ENCODE measurements around the gene PER1. TPM values are rescaled to one million over a fixed set of nuclear protein-coding genes. Genes with fewer than 3 reads are reported as not detected.
A peak's percentile ranks its signal among the peaks of the same experiment; 100 is the strongest.

PER1 gene
- total and polyA plus RNA-seq, 7 donors, result 48.9 to 278 (median 145) TPM

- peaks cover 30% of the 10 kb centered on the region for H3K4me1 ChIP-seq
- 10 to 13% (median 11%) methylated on average over 24 of the region's 24 CpGs for WGBS, 3 donors
- ATAC-seq (no peak), DNase-seq (peak in 1 of 2 donors; percentile 34)
- no peaks in the 10 kb centered on the region for H3K9me3 ChIP-seq
- peak overlapping the region; percentile 77 for H3K4me3 ChIP-seq
- TF ChIP-seq, protein P1, sequence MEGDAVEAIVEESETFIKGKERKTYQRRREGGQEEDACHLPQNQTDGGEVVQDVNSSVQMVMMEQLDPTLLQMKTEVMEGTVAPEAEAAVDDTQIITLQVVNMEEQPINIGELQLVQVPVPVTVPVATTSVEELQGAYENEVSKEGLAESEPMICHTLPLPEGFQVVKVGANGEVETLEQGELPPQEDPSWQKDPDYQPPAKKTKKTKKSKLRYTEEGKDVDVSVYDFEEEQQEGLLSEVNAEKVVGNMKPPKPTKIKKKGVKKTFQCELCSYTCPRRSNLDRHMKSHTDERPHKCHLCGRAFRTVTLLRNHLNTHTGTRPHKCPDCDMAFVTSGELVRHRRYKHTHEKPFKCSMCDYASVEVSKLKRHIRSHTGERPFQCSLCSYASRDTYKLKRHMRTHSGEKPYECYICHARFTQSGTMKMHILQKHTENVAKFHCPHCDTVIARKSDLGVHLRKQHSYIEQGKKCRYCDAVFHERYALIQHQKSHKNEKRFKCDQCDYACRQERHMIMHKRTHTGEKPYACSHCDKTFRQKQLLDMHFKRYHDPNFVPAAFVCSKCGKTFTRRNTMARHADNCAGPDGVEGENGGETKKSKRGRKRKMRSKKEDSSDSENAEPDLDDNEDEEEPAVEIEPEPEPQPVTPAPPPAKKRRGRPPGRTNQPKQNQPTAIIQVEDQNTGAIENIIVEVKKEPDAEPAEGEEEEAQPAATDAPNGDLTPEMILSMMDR (IDR thresholded peaks at IDR 0.05), result no peak
- no peak overlapping the region for H3K27ac ChIP-seq
- intact Hi-C loops (cut with DNase I), result loop anchor here in 1 of 2 donors (5.0 kb wide), 1 partner anchor 43 kb away; no protein-coding TSS in a partner anchor
- peaks cover 0 to 31% (median 7%) of the 10 kb centered on the region in 3 donors for H3K27me3 ChIP-seq (ENCODE audit: insufficient read depth in 3 of 3, low read length in 2 of 3)
- no peaks in the 10 kb centered on the region for H3K36me3 ChIP-seq (ENCODE audit: insufficient read depth in 1 of 2, low read depth in 1 of 2)
Measured at GRCh38 chr17:8124350-8125153, 27.7 kb downstream of the PER1 start.

GRCh38 chr17:8123695-8124349, 28.4 kb downstream of the PER1 start, which contains the start of gene HES7:
Gene HES7 (minus strand): TSS chr17:8124106. CDS start chr17:8124084, 22 bp downstream.
- intact Hi-C loops (cut with DNase I), result no loop called here
- H3K36me3 ChIP-seq (ENCODE audit: insufficient read depth in 1 of 2, low read depth in 1 of 2), result no peaks in the 10 kb centered on the region
- peak in 1 of 2 donors; percentile 61 for DNase-seq
- WGBS, 3 donors, result 1 to 2% (median 1%) methylated on average over 28 to 29 of the region's 29 CpGs
- ATAC-seq, result no peak
- no peaks in the 10 kb centered on the region for H3K9me3 ChIP-seq
- H3K27me3 ChIP-seq (ENCODE audit: insufficient read depth in 3 of 3, low read length in 2 of 3), result peaks cover 0 to 31% (median 7%) of the 10 kb centered on the region in 3 donors
- TF ChIP-seq, protein P1 (IDR thresholded peaks at IDR 0.05), result no peak
- H3K4me3 ChIP-seq, result peak within 1 kb of the TSS; percentile 77
- peaks cover 30% of the 10 kb centered on the region for H3K4me1 ChIP-seq
- H3K27ac ChIP-seq, result no peak within 1 kb of the TSS

DNA sequence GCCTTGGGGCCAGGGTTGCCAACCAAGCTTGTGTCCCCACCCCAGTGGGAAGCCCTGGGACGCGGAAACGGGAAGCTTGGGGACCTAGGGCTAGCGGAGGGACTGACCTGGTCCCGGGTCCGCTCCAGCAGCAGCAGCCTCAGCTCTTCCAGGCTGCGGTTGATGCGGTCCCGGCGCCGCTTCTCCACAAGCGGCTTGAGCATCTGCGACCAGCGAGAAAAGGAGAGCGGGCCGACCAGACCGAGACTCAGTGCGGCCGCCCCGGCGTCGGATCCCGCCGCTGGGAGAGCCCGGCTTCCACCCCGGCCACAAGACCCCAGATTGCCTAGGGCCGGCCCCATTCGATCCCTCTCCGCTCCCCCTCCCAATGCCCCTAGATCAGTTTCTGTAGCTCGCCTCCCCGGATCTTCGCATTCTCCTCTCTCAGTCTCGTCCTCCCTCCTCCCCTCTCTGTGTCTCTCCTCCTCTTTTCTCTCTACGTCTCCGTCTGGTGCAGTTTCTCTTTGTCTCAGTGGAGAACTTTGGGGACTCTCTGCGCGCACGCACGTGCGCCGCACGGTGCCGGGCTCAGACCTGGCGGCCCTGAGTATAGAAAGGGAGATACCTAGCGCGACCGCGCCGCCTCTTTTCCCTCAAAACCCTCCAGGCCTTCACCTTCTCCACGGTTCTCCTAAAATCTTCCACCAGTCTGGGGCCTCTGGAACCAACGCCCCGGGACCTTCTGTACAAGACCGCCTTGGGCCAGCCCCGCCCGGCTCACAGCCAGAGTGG, 29.1 kb downstream of the PER1 start:
- DNase-seq (peak in 1 of 2 donors; percentile 72), ATAC-seq (no peak)
- H3K9me3 ChIP-seq, result no peaks in the 10 kb centered on the region
- 0 to 1% (median 1%) methylated on average over 43 to 55 of the region's 55 CpGs for WGBS, 3 donors
- intact Hi-C loops (cut with DNase I), result no loop called here
- no peak overlapping the region for H3K27ac ChIP-seq
- peaks cover 0 to 31% (median 7%) of the 10 kb centered on the region in 3 donors for H3K27me3 ChIP-seq (ENCODE audit: insufficient read depth in 3 of 3, low read length in 2 of 3)
- TF ChIP-seq, protein P1 (IDR thresholded peaks at IDR 0.05), result no peak
- peaks cover 34% of the 10 kb centered on the region for H3K4me1 ChIP-seq
- H3K4me3 ChIP-seq, result peak overlapping the region; percentile 77
- H3K36me3 ChIP-seq (ENCODE audit: insufficient read depth in 1 of 2, low read depth in 1 of 2), result no peaks in the 10 kb centered on the region

DNA sequence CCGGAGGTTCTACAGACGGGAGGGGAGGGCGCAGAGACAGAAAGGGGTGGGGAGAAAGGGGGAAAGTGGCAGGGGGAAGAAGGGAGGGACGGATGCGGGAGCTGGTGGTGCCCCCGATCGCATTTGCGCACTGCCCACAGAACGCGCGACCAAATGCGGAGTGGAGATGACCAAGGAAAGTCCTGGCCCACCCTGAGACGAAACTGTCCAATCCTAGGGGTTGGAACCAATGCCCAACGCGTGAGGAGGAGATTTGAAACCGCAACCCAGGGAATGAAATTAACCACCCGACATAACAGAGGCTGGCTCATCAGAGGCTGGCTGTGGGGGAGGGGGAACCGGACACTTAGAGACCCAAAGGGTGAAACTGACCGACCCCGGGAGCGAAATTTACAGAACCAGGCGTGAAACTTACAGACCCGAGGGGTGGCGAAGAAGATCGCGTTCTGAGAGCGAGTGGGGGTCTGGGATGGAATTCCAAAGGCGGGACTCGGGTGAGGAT, 29.7 kb downstream of the PER1 start:
- Histone ChIP-seq H3K27me3 (ENCODE audit: insufficient read depth in 3 of 3, low read length in 2 of 3) (peaks cover 0 to 31% (median 7%) of the 10 kb centered on the region in 3 donors), H3K27ac (no peak overlapping the region), H3K9me3 (no peaks in the 10 kb centered on the region), H3K4me3 (peak overlapping the region; percentile 77), H3K36me3 (ENCODE audit: insufficient read depth in 1 of 2, low read depth in 1 of 2) (no peaks in the 10 kb centered on the region), H3K4me1 (peaks cover 40% of the 10 kb centered on the region)
- intact Hi-C loops (cut with DNase I), result no loop called here
- TF ChIP-seq, protein P1 (IDR thresholded peaks at IDR 0.05), result no peak
- DNase-seq (no peak), ATAC-seq (no peak)
- 0 to 1% (median 1%) methylated on average over 26 to 29 of the region's 29 CpGs for WGBS, 3 donors
